GM23338 (cell line): Measurements from ENCODE around the gene CHD5. TPM values are rescaled to one million over a fixed set of nuclear protein-coding genes. Genes with fewer than 3 reads are reported as not detected.

Source experiments
- ATAC-seq: fragments of 200-7000 bp; cut with Tn5 transposase; 3 replicates; pipeline ENCODE4 v1.9.1; 2020
- DNase-seq: peaks from one replicate; pipeline ENCODE4 v3.0.0-alpha.2; 2015; ENCODE audit warnings: low spot score
- H2AFZ ChIP-seq: fragments of 200-600 bp; sonication (generic); 2 replicates; pipeline ENCODE4 v1.8.0; 2016; ENCODE audit warnings: antibody characterized with exemption, mild to moderate bottlenecking, moderate library complexity
- H3F3A ChIP-seq: fragments of 200-600 bp; sonication (generic); replicated peaks from 2 replicates; pipeline ENCODE4 v1.8.0; 2017; ENCODE audit warnings: antibody characterized with exemption, mixed run types, low read depth
- H3K27ac ChIP-seq: fragments of 200-600 bp; sonication (generic); 2 replicates; pipeline ENCODE4 v1.6.1; 2016; ENCODE audit warnings: low read depth
- H3K27me3 ChIP-seq: fragments of 200-600 bp; sonication (generic); 2 replicates; pipeline ENCODE4 v1.8.0; 2016; ENCODE audit warnings: mild to moderate bottlenecking, mixed run types, moderate library complexity; ENCODE audit not compliant: insufficient read depth
- H3K36me3 ChIP-seq: fragments of 200-600 bp; sonication (generic); 2 replicates; pipeline ENCODE4 v1.8.0; 2016; ENCODE audit warnings: mild to moderate bottlenecking; ENCODE audit not compliant: insufficient read depth
- H3K4me1 ChIP-seq: fragments of 200-600 bp; sonication (generic); 2 replicates; pipeline ENCODE4 v1.8.0; 2016; ENCODE audit warnings: mild to moderate bottlenecking, moderate library complexity; ENCODE audit not compliant: insufficient read depth
- H3K4me2 ChIP-seq: fragments of 200-600 bp; sonication (generic); 2 replicates; pipeline ENCODE4 v1.7.1; 2017; ENCODE audit warnings: mixed run types
- H3K4me3 ChIP-seq: fragments of 200-600 bp; sonication (generic); 2 replicates; pipeline ENCODE4 v1.6.1; 2016; ENCODE audit warnings: mixed run types
- H3K79me2 ChIP-seq: fragments of 200-600 bp; sonication (generic); replicated peaks from 2 replicates; pipeline ENCODE4 v1.8.0; 2017; ENCODE audit warnings: mild to moderate bottlenecking; ENCODE audit not compliant: insufficient read depth
- H3K9me2 ChIP-seq: fragments of 200-600 bp; sonication (generic); 2 replicates; pipeline ENCODE4 v1.8.0; 2017; ENCODE audit not compliant: insufficient read depth
- H4K20me1 ChIP-seq: fragments of 200-600 bp; sonication (generic); replicated peaks from 2 replicates; pipeline ENCODE4 v1.8.0; 2017; ENCODE audit warnings: mild to moderate bottlenecking; ENCODE audit not compliant: insufficient read depth
- H3K27ac Mint-ChIP-seq: 2 replicates; pipeline ENCODE4 v1.8.0; 2020; ENCODE audit warnings: inconsistent platforms, mild to moderate bottlenecking, moderate library complexity, mixed read lengths
- H3K27me3 Mint-ChIP-seq: 3 replicates; pipeline ENCODE4 v1.8.0; 2022; ENCODE audit warnings: low read depth, mild to moderate bottlenecking, moderate library complexity, mixed read lengths, inconsistent platforms; ENCODE audit not compliant: insufficient read depth, poor library complexity
- H3K36me3 Mint-ChIP-seq: 3 replicates; pipeline ENCODE4 v1.8.0; 2021; ENCODE audit warnings: low read depth, mild to moderate bottlenecking, inconsistent platforms, moderate library complexity, mixed read lengths
- H3K4me1 Mint-ChIP-seq: 3 replicates; pipeline ENCODE4 v1.8.0; 2020; ENCODE audit warnings: mild to moderate bottlenecking, inconsistent platforms, mixed read lengths
- H3K4me3 Mint-ChIP-seq: 3 replicates; pipeline ENCODE4 v1.8.0; 2021; ENCODE audit warnings: moderate library complexity, mild to moderate bottlenecking, inconsistent platforms, mixed read lengths
- H3K9me3 Mint-ChIP-seq: 3 replicates; pipeline ENCODE4 v1.8.0; 2020; ENCODE audit warnings: moderate library complexity, mild to moderate bottlenecking, inconsistent platforms, mixed read lengths
- ETS1 ChIP-seq: IDR thresholded peaks from 2 replicates; pipeline ENCODE4 v1.6.1; 2016; ENCODE audit warnings: antibody characterized with exemption
- EZH2 ChIP-seq: fragments of 200-600 bp; sonication (generic); IDR thresholded peaks from one replicate; pipeline ENCODE4 v1.8.0; 2017; ENCODE audit warnings: antibody characterized with exemption, mild to moderate bottlenecking, low read depth; ENCODE audit not compliant: unreplicated experiment
- EZH2phosphoT487 ChIP-seq: fragments of 200-600 bp; sonication (generic); IDR thresholded peaks from one replicate; pipeline ENCODE4 v1.8.1; 2018; ENCODE audit warnings: antibody characterized with exemption; ENCODE audit not compliant: unreplicated experiment
- JUNB ChIP-seq: IDR thresholded peaks from one replicate; pipeline ENCODE4 v1.6.1; 2016; ENCODE audit warnings: antibody characterized with exemption; ENCODE audit not compliant: unreplicated experiment
- NANOG ChIP-seq: IDR thresholded peaks from 2 replicates; pipeline ENCODE4 v1.6.1; 2016; ENCODE audit warnings: antibody characterized with exemption, borderline replicate concordance
- POLR2AphosphoS5 ChIP-seq: IDR thresholded peaks from 2 replicates; pipeline ENCODE4 v1.6.1; 2016; ENCODE audit warnings: antibody characterized with exemption, low read depth
- REST ChIP-seq: IDR thresholded peaks from one replicate; pipeline ENCODE4 v1.6.1; 2018; ENCODE audit warnings: antibody characterized with exemption; ENCODE audit not compliant: unreplicated experiment
- STAT1 ChIP-seq: IDR thresholded peaks from one replicate; pipeline ENCODE4 v1.6.1; 2016; ENCODE audit warnings: antibody characterized with exemption; ENCODE audit not compliant: unreplicated experiment
- ZNF114 ChIP-seq: fragments of 250-450 bp; sonication (Bioruptor Pico); IDR thresholded peaks from 2 replicates; pipeline ENCODE4 v1.5.0; 2020; ENCODE audit warnings: mild to moderate bottlenecking, moderate library complexity
- ZNF331 ChIP-seq: fragments of 250-450 bp; sonication (Bioruptor Pico); IDR thresholded peaks from 2 replicates; pipeline ENCODE4 v1.5.0; 2020; ENCODE audit warnings: low read depth, mild to moderate bottlenecking, moderate library complexity
- ZNF462 ChIP-seq: fragments of 250-450 bp; sonication (Bioruptor Pico); IDR thresholded peaks from 2 replicates; pipeline ENCODE4 v1.5.0; 2020; ENCODE audit warnings: mild to moderate bottlenecking, moderate library complexity
- polyA plus RNA-seq: library from polyadenylated mRNA; unstranded; fragments of >200 nt; fragmentation: Nextera tagmentation; extraction: Ambion mirVana; gene quantifications from 2 replicates; pipeline ENCODE4 v1.2.1, GENCODE V29; 2016
- total RNA-seq: library from RNA; depleted of rRNA; stranded (reverse); fragments of >200 nt; shearing (Covaris generic); gene quantifications from 2 replicates; pipeline ENCODE4 v1.2.3, GENCODE V29; 2014

Gene CHD5
- total and polyA plus RNA-seq, 2 experiments from 2014 or later, result 0.32 to 1.0 TPM

- no peak for TF ChIP-seq ZNF462 (CRISPR knock-in tag)
- no peak for TF ChIP-seq STAT1
These were observed 58.3 kb downstream of the CHD5 start (continued) for GRCh38 chr1:6121651-6122370.

GRCh38 chr1:6121021-6121421 is 59.1 kb downstream of the CHD5 start:
- no peak overlapping the region for H3K4me2 ChIP-seq
- Mint-ChIP-seq H3K27me3 (peaks cover 4% of the 10 kb centered on the region), H3K36me3 (no peaks in the 10 kb centered on the region), H3K9me3 (peaks cover 6% of the 10 kb centered on the region; the same call in 1 of the 3 replicates), H3K27ac (no peak overlapping the region), H3K4me3 (no peak overlapping the region), H3K4me1 (no peaks in the 10 kb centered on the region; the same call in 2 of the 3 replicates)
- no peaks in the 10 kb centered on the region for H3K27me3 ChIP-seq
- no peak overlapping the region for H3K27ac ChIP-seq
- no peak overlapping the region for H2AFZ ChIP-seq
- H3K4me1 ChIP-seq, result no peaks in the 10 kb centered on the region
- no peaks in the 10 kb centered on the region for H3K36me3 ChIP-seq
- no peaks in the 10 kb centered on the region for H3F3A ChIP-seq
- no peak for ATAC-seq
- H3K79me2 ChIP-seq, result no peaks in the 10 kb centered on the region
- DNase-seq, result no peak
- H4K20me1 ChIP-seq, result no peaks in the 10 kb centered on the region
- no peak overlapping the region for H3K4me3 ChIP-seq
- no peaks in the 10 kb centered on the region for H3K9me2 ChIP-seq
- TF ChIP-seq ZNF331 (no peak), JUNB (no peak), EZH2 (no peak), ETS1 (no peak), STAT1 (no peak), POLR2AphosphoS5 (no peak), EZH2phosphoT487 (no peak), REST (no peak), NANOG (no peak), ZNF114 (CRISPR knock-in tag) (no peak)
